Effector memory CD4-positive, alpha-beta T cell (primary cell): ENCODE data around the gene ARHGAP4.

Source experiments
- DNase-seq, 3 donors: peaks; one replicate each; pipeline ENCODE4 v3.0.0-alpha.2; 2020
- H3K27ac ChIP-seq: 2 replicates; pipeline ENCODE4 v1.7.0; 2013; ENCODE audit warnings: mild to moderate bottlenecking, low read length, moderate library complexity; ENCODE audit not compliant: insufficient read depth, poor library complexity, severe bottlenecking
- H3K27me3 ChIP-seq: replicated peaks from 2 replicates; pipeline ENCODE4 v1.7.0; 2013; ENCODE audit warnings: mild to moderate bottlenecking, low read length; ENCODE audit not compliant: insufficient read depth, control insufficient read depth, poor library complexity, severe bottlenecking
- H3K36me3 ChIP-seq: 2 replicates; pipeline ENCODE4 v1.7.0; 2013; ENCODE audit warnings: mild to moderate bottlenecking, low read length, moderate library complexity; ENCODE audit not compliant: control insufficient read depth, insufficient read depth
- H3K4me1 ChIP-seq: 2 replicates; pipeline ENCODE4 v1.7.0; 2013; ENCODE audit warnings: low read length, mild to moderate bottlenecking; ENCODE audit not compliant: control insufficient read depth, insufficient read depth, poor library complexity, severe bottlenecking
- H3K4me3 ChIP-seq: 2 replicates; pipeline ENCODE4 v1.7.0; 2013; ENCODE audit warnings: low read length, low read depth, mild to moderate bottlenecking; ENCODE audit not compliant: insufficient read depth, poor library complexity, severe bottlenecking
- H3K9me3 ChIP-seq: 2 replicates; pipeline ENCODE4 v1.7.0; 2013; ENCODE audit warnings: mild to moderate bottlenecking, low read length, moderate library complexity; ENCODE audit not compliant: control insufficient read depth

ARHGAP4 gene

GRCh38 chrX:153862369-153863250 lies 63.5 kb downstream of the ARHGAP4 start:
- Histone ChIP-seq H3K27ac (no peak overlapping the region), H3K4me3 (no peak overlapping the region), H3K9me3 (no peaks in the 10 kb centered on the region), H3K36me3 (no peaks in the 10 kb centered on the region), H3K27me3 (no peaks in the 10 kb centered on the region), H3K4me1 (no peaks in the 10 kb centered on the region)
- no peak for DNase-seq

- H3K4me1 ChIP-seq: no peaks in the 10 kb centered on the region
- H3K36me3 ChIP-seq: no peaks in the 10 kb centered on the region
- no peaks in the 10 kb centered on the region for H3K27me3 ChIP-seq
- DNase-seq: no peak
- no peak overlapping the region for H3K27ac ChIP-seq
- no peaks in the 10 kb centered on the region for H3K9me3 ChIP-seq
- no peak overlapping the region for H3K4me3 ChIP-seq
Measured at GRCh38 chrX:153861733-153862310, 64.2 kb downstream of the ARHGAP4 start.

GRCh38 chrX:153861151-153861550 lies 64.9 kb downstream of the ARHGAP4 start:
- Histone ChIP-seq H3K27me3 (no peaks in the 10 kb centered on the region), H3K27ac (no peak overlapping the region), H3K4me1 (no peaks in the 10 kb centered on the region), H3K9me3 (no peaks in the 10 kb centered on the region), H3K36me3 (no peaks in the 10 kb centered on the region), H3K4me3 (no peak overlapping the region)
- DNase-seq: no peak
